ENCODE data around the gene KLHDC7B.

DNA sequence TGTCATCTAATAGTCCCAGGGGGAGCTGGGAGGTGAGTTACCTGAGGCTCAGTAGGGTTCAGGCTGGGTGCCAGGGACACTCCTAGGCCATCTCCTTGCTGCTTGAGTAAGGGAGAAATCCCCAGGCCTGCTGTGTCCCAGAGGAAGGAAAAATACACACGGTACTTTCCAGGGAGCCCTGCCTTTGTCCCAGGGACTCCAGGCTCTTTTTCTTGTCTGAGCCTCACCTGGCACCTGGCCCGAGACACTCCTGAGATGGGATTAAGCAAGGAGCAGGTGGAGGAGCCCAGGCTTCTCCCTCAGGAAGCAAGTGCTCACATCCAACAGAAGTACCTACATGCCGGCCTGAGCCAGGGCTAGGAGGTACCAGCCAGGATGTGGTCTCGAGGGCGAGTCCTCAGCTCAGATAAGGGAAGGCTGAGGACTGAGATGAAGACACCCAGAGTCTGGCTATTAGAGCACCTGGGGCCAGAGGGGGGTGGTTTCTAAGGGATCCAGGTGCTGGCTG, 899 bp upstream of the KLHDC7B start:
- TF ChIP-seq, protein P1, sequence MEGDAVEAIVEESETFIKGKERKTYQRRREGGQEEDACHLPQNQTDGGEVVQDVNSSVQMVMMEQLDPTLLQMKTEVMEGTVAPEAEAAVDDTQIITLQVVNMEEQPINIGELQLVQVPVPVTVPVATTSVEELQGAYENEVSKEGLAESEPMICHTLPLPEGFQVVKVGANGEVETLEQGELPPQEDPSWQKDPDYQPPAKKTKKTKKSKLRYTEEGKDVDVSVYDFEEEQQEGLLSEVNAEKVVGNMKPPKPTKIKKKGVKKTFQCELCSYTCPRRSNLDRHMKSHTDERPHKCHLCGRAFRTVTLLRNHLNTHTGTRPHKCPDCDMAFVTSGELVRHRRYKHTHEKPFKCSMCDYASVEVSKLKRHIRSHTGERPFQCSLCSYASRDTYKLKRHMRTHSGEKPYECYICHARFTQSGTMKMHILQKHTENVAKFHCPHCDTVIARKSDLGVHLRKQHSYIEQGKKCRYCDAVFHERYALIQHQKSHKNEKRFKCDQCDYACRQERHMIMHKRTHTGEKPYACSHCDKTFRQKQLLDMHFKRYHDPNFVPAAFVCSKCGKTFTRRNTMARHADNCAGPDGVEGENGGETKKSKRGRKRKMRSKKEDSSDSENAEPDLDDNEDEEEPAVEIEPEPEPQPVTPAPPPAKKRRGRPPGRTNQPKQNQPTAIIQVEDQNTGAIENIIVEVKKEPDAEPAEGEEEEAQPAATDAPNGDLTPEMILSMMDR (IDR thresholded peaks at IDR 0.05; ENCODE audit: low read depth, low read length) = no peak
- no peak for TF ChIP-seq POLR2A (IDR thresholded peaks at IDR 0.05; ENCODE audit: extremely low read depth, insufficient read length)
- no peak for TF ChIP-seq MYC (IDR thresholded peaks at IDR 0.05; ENCODE audit: low read depth, low read length)
- TF ChIP-seq, protein P2, sequence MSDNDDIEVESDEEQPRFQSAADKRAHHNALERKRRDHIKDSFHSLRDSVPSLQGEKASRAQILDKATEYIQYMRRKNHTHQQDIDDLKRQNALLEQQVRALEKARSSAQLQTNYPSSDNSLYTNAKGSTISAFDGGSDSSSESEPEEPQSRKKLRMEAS (IDR thresholded peaks at IDR 0.05; ENCODE audit: low read depth, low read length) = no peak

Data from NB4 (cell line).